Measurements from ENCODE around the gene LIN37. TPM values are rescaled to one million over a fixed set of nuclear protein-coding genes. Genes with fewer than 3 reads are reported as not detected.

Gene LIN37
- polyA plus RNA-seq, 3 donors from 2014 or later = 9.7 to 15.2 (median 12.6) TPM

- no peaks in the 10 kb centered on the region for H3K9me3 Mint-ChIP-seq
- DNase-seq = no peak
- no peak overlapping the region for H3K4me3 Mint-ChIP-seq
- peaks cover 0 to 4% (median 3%) of the 10 kb centered on the region in 3 donors for H3K36me3 Mint-ChIP-seq
- H3K27ac Mint-ChIP-seq = no peak overlapping the region
- peaks cover 0 to 4% (median 2%) of the 10 kb centered on the region in 3 donors for H3K27me3 Mint-ChIP-seq (ENCODE audit: low read depth in 3 of 3)
- H3K4me1 Mint-ChIP-seq = peaks cover 14 to 25% of the 10 kb centered on the region in 2 donors
Observed at GRCh38 chr19:35773020-35773806, 24.8 kb downstream of the LIN37 start.

- DNase-seq = no peak
- Mint-ChIP-seq H3K36me3 (peaks cover 0 to 4% (median 3%) of the 10 kb centered on the region in 3 donors), H3K4me1 (peaks cover 14 to 25% of the 10 kb centered on the region in 2 donors), H3K9me3 (no peaks in the 10 kb centered on the region), H3K27me3 (ENCODE audit: low read depth in 3 of 3) (peaks cover 0 to 4% (median 2%) of the 10 kb centered on the region in 3 donors), H3K27ac (peak overlapping the region in 4 of 6 donors; percentile 32 to 69 (median 50)), H3K4me3 (peak overlapping the region; percentile 79 to 89 (median 88))
Observed at GRCh38 chr19:35774274-35775045, 26.1 kb downstream of the LIN37 start.

- H3K27ac Mint-ChIP-seq = peak overlapping the region; percentile 32 to 78 (median 54)
- no peaks in the 10 kb centered on the region for H3K9me3 Mint-ChIP-seq
- peaks cover 0 to 4% (median 2%) of the 10 kb centered on the region in 3 donors for H3K27me3 Mint-ChIP-seq (ENCODE audit: low read depth in 3 of 3)
- H3K4me1 Mint-ChIP-seq = peaks cover 14 to 25% of the 10 kb centered on the region in 2 donors
- peak overlapping the region; percentile 79 to 89 (median 88) for H3K4me3 Mint-ChIP-seq
- no peak for DNase-seq
- peaks cover 0 to 4% (median 3%) of the 10 kb centered on the region in 3 donors for H3K36me3 Mint-ChIP-seq
Observed at GRCh38 chr19:35775046-35775297, 26.6 kb downstream of the LIN37 start.

- Mint-ChIP-seq H3K4me3 (peak within 1 kb of the TSS; percentile 79 to 89 (median 88)), H3K9me3 (no peaks in the 10 kb centered on the region), H3K27me3 (ENCODE audit: low read depth in 3 of 3) (peaks cover 0 to 4% (median 2%) of the 10 kb centered on the region in 3 donors)
Observed at GRCh38 chr19:35775298-35776101, 27.1 kb downstream of the LIN37 start, which contains the start of gene ARHGAP33. TSS of gene ARHGAP33 (plus strand) at chr19:35775564. CDS start at chr19:35775659, 95 bp downstream.

GRCh38 chr19:35776102-35776788, 27.9 kb downstream of the LIN37 start:
- peak overlapping the region; percentile 58 to 89 (median 73) for H3K4me3 Mint-ChIP-seq
- peaks cover 0 to 5% (median 4%) of the 10 kb centered on the region in 3 donors for H3K36me3 Mint-ChIP-seq
- H3K27ac Mint-ChIP-seq = peak overlapping the region in 3 of 6 donors; percentile 11 to 64 (median 32)
- no peak for DNase-seq
- no peaks in the 10 kb centered on the region for H3K9me3 Mint-ChIP-seq
- peaks cover 0 to 4% (median 2%) of the 10 kb centered on the region in 3 donors for H3K27me3 Mint-ChIP-seq (ENCODE audit: low read depth in 3 of 3)
- H3K4me1 Mint-ChIP-seq = peaks cover 14 to 25% of the 10 kb centered on the region in 2 donors

More at GRCh38 chr19:35775298-35776101, 27.1 kb downstream of the LIN37 start, which contains the start of gene ARHGAP33:
- Mint-ChIP-seq H3K27ac (peak within 1 kb of the TSS; percentile 32 to 78 (median 60)), H3K36me3 (peaks cover 0 to 4% (median 3%) of the 10 kb centered on the region in 3 donors), H3K4me1 (peaks cover 14 to 25% of the 10 kb centered on the region in 2 donors)
- DNase-seq = peak; percentile 98 to 99 (median 98)

- peak overlapping the region in 1 of 6 donors; percentile 28 for H3K27ac Mint-ChIP-seq
- peak overlapping the region; percentile 27 to 89 (median 58) for H3K4me3 Mint-ChIP-seq
- H3K27me3 Mint-ChIP-seq (ENCODE audit: low read depth in 3 of 3) = peaks cover 0 to 4% (median 4%) of the 10 kb centered on the region in 3 donors
- no peak for DNase-seq
- H3K4me1 Mint-ChIP-seq = peaks cover 14 to 25% of the 10 kb centered on the region in 2 donors
- H3K9me3 Mint-ChIP-seq = no peaks in the 10 kb centered on the region
- H3K36me3 Mint-ChIP-seq = peaks cover 0 to 9% (median 4%) of the 10 kb centered on the region in 3 donors
Observed at GRCh38 chr19:35777086-35777841, 28.9 kb downstream of the LIN37 start.

GRCh38 chr19:35777961-35778360, 29.6 kb downstream of the LIN37 start:
- no peak for DNase-seq
- Mint-ChIP-seq H3K9me3 (no peaks in the 10 kb centered on the region), H3K27ac (no peak overlapping the region), H3K27me3 (ENCODE audit: low read depth in 3 of 3) (peaks cover 0 to 4% (median 4%) of the 10 kb centered on the region in 3 donors), H3K4me1 (peaks cover 16 to 25% of the 10 kb centered on the region in 2 donors), H3K36me3 (peaks cover 0 to 9% (median 6%) of the 10 kb centered on the region in 3 donors), H3K4me3 (peak overlapping the region in 4 of 5 donors; percentile 13 to 61 (median 27))

- peaks cover 23 to 29% of the 10 kb centered on the region in 2 donors for H3K4me1 Mint-ChIP-seq
- H3K27me3 Mint-ChIP-seq (ENCODE audit: low read depth in 3 of 3) = peaks cover 0 to 4% (median 4%) of the 10 kb centered on the region in 3 donors
- H3K4me3 Mint-ChIP-seq = no peak overlapping the region
- H3K27ac Mint-ChIP-seq = no peak overlapping the region
- H3K9me3 Mint-ChIP-seq = no peaks in the 10 kb centered on the region
- H3K36me3 Mint-ChIP-seq = peaks cover 0 to 10% (median 9%) of the 10 kb centered on the region in 3 donors
- DNase-seq = no peak
Observed at GRCh38 chr19:35779033-35779432, 30.7 kb downstream of the LIN37 start.

GRCh38 chr19:35780058-35780457, 31.7 kb downstream of the LIN37 start:
- no peak for DNase-seq
- no peaks in the 10 kb centered on the region for H3K9me3 Mint-ChIP-seq
- peaks cover 0 to 4% (median 0%) of the 10 kb centered on the region in 3 donors for H3K27me3 Mint-ChIP-seq (ENCODE audit: low read depth in 3 of 3)
- H3K4me1 Mint-ChIP-seq = peaks cover 13 to 21% of the 10 kb centered on the region in 2 donors
- no peak overlapping the region for H3K27ac Mint-ChIP-seq
- H3K4me3 Mint-ChIP-seq = no peak overlapping the region
- H3K36me3 Mint-ChIP-seq = peaks cover 0 to 10% (median 9%) of the 10 kb centered on the region in 3 donors

- Mint-ChIP-seq H3K4me3 (no peak overlapping the region), H3K36me3 (peaks cover 0 to 10% (median 9%) of the 10 kb centered on the region in 3 donors), H3K27ac (no peak overlapping the region), H3K4me1 (peaks cover 10 to 19% of the 10 kb centered on the region in 2 donors), H3K9me3 (no peaks in the 10 kb centered on the region), H3K27me3 (ENCODE audit: low read depth in 3 of 3) (peaks cover 0 to 4% (median 0%) of the 10 kb centered on the region in 3 donors)
- DNase-seq = no peak
Observed at GRCh38 chr19:35780717-35781116, 32.3 kb downstream of the LIN37 start.

GRCh38 chr19:35781650-35782049, 33.3 kb downstream of the LIN37 start:
- Mint-ChIP-seq H3K36me3 (peaks cover 0 to 10% (median 9%) of the 10 kb centered on the region in 3 donors), H3K4me1 (peaks cover 10% of the 10 kb centered on the region in 2 donors), H3K27ac (peak overlapping the region in 1 of 6 donors; percentile 35), H3K27me3 (ENCODE audit: low read depth in 3 of 3) (peaks cover 0 to 4% (median 0%) of the 10 kb centered on the region in 3 donors), H3K4me3 (no peak overlapping the region), H3K9me3 (no peaks in the 10 kb centered on the region)
- DNase-seq = no peak

- H3K27ac Mint-ChIP-seq = no peak overlapping the region
- H3K9me3 Mint-ChIP-seq = no peaks in the 10 kb centered on the region
- no peak for DNase-seq
- peaks cover 0 to 4% (median 0%) of the 10 kb centered on the region in 3 donors for H3K27me3 Mint-ChIP-seq (ENCODE audit: low read depth in 3 of 3)
- H3K4me1 Mint-ChIP-seq = peaks cover 6 to 10% of the 10 kb centered on the region in 2 donors
- no peak overlapping the region for H3K4me3 Mint-ChIP-seq
- peaks cover 0 to 10% (median 9%) of the 10 kb centered on the region in 3 donors for H3K36me3 Mint-ChIP-seq
Observed at GRCh38 chr19:35782589-35782988, 34.2 kb downstream of the LIN37 start.
